ENCODE measurements around the gene GABARAP.

The GABARAP gene

DNA sequence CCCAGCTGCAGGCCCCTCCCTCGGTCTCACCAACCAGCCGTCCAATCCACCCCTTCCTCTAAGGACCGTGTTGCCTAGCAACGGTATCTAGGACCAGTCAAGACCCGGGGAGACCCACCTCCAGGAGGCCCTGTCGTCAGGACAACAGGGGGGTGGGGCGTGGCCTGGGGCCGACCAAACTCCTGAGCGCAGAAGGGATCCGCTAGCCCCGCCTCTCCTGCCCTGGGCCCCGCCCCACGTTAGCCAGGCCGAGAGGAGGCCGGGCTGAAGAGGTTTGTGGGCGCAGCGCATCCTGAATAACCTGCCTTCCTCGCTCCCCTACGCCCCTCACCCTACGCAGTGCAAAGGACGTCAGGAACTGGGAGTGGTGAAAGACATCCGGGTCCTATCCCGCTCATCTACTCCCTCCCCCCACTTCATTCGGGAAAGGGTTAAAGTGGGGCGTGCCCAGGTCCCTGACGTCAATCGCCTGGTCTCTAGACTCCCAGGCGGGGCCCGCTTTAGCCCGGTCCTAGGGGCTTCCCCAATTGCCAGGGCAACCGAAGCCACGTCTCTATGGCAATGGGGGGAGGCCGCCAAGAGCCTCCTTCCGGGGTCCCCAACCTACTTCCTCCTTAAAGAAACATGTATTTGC is 37.3 kb downstream of the GABARAP start:
- DNase-seq: peak; percentile 93

DNA sequence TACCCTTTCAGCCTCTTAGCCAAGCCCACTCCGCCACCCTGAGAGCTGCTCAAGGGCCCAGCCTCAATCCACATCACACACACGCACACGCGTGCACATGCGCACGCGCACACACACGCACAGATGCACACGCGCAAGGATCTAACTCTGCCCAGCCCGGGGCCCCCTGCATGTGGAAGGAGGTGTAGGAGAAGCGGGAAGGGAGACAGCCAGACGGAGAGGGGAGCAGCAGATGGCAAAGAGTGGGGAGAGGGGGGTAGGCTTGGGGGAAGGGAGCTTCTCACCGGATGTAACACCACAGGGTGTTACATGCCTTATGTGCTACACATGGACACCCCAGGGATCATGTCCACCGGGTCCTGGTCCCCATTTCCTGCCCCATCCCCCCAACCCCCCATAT is 37.9 kb downstream of the GABARAP start:
- DNase-seq: no peak

DNA sequence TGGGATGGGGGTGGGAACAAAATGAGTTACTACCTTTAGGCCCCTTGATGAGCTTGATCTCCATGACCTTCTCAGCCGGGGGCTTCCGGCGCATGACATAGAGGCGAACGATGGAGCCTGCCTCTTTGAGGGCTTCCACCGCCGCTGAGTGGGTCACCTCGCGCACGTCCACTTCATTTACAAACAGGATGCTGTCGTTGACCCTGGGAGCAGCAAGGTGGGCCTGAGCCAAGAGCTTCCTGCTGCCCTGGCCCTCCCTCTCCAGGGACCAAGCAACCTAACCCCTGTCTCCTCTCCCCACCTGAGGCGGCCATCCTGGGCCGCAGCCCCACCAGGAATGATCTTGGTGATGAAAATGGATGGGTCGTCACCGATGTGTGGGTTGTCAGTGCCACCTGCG is 38.9 kb downstream of the GABARAP start:
- DNase-seq: peak; percentile 22

- DNase-seq: no peak
These were observed 45.4 kb downstream of the GABARAP start for GRCh38 chr17:7196651-7197401.

DNA sequence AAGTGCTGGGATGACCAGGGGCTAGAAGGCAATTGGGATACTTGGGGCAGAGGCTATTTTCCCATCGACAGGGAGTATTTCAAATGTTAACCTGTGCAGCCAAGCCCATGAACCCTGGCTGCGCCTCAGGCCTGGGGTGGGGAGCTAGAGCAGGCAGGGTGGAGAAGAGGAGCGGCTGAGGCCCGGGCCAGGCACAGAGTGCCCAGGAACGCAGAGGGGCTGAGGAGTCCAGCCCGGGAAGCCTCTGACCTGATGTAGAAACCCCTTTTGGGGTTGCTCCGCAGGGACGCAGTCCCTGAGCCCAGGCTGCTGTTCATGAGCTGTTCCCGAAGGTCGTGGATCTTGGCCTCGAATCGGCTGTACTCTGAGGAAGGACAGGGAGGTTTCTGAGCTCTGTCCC is 46.3 kb downstream of the GABARAP start:
- DNase-seq: no peak

GRCh38 chr17:7192271-7192937 is 49.8 kb downstream of the GABARAP start:
- no peak for DNase-seq

DNA sequence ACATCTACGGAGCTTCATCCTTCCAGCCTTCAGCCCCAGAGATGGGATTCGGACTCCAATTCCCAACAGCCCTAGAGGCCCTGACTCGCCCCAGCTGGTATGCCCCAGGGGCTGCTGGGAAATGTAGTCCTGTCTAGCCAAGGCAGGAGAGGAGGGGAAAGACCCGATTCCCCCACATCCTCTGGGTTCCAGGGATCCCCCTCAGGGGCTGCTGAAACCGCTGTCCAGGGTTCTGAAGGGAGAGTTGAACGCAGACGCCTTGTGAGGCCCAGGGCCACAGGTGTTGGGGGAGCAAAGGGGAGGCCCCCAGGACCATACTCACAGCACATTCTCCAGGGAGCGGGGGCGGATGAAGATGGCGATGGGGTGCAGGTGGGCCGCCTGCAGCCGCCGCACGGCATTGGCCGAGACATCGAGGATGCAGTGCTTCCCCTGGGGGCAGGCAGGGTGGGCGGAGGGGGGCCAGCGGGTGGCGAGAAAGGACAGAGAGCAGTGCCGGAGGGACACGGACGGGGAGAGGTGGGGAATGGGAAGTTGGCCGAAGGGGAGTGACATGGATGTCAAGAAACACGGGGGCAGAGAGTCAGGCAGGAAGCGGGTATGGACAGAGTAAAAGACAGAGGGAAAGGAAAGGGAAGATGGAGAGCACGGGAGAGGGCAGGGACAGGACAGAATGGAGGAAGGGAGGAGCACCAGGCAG is 50.5 kb downstream of the GABARAP start:
- DNase-seq: peak; percentile 66

DNA sequence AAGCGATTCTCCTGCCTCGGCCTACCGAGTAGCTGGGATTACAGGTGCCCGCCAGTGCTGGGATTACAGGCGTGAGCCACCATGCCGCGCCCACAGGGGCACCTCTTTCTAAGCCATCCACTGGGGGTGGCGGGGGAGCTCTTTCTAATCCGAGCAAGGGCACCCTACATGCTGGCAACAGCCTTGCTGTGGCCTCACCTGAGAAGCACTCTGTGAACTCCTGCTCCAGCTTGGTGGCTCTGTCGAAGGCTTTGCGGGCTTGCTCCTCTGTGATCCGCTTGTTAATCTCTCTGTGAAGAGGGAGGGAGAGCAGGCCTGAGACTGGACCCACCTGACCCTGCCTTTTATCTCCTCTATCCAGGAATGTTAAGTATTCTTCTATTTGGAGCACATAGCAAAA is 51.2 kb downstream of the GABARAP start:
- no peak for DNase-seq

DNA sequence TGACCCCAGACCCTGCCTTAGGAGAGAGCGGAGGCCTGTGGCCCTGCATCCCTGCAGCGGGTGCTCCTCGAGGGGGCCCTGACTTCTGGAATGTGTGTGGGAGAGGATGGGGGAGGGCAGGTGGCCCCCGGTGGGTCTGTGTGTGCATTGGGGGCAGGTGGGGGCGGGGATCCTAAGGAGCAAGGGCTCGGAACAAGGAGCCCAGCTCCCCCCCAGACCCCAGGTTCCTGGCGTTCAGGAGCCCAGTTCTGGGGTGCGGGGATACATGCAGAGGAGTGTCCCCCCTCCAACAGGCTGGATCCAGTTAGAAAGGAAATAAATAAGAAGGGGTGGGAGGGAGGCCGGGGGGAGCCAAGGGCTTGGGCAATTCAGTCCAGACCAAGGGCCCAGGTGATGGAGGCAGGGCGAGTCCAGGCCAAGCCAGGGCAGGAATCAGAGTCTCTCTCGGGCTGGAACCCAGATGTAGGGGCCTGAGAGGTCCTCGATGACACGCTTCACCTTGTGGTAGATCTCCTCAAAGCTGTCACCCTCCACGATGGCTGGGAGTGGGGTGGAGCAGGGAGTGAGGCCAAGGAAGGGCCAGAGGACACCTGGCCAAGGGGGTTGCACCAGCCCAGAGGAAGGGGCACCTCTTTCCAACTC is 51.9 kb downstream of the GABARAP start:
- DNase-seq: no peak

Measured in right hindlimb (tissue), 1 donor.